Stimulated activated CD8-positive, alpha-beta memory T cell treated with anti-CD3 and anti-CD28 coated beads, Interleukin-4, amount 100 ng/mL, for 1 hour (primary cell): ENCODE data around the gene TSHR.
"Not testable (repeated sequence)": the region's sequence is repeated elsewhere in the genome, so short reads cannot be mapped to it uniquely, and the experiment has no call there.

Experiments
- DNase-seq, 2 donors: peaks; one replicate each; pipeline ENCODE4 v3.0.0-alpha.2; 2020; ENCODE audit warnings: low read depth in 2 of 2, low spot score in 1 of 2

Gene TSHR

GRCh38 chr14:80992580-80992979 is 37.2 kb downstream of the TSHR start:
- no peak for DNase-seq

DNA sequence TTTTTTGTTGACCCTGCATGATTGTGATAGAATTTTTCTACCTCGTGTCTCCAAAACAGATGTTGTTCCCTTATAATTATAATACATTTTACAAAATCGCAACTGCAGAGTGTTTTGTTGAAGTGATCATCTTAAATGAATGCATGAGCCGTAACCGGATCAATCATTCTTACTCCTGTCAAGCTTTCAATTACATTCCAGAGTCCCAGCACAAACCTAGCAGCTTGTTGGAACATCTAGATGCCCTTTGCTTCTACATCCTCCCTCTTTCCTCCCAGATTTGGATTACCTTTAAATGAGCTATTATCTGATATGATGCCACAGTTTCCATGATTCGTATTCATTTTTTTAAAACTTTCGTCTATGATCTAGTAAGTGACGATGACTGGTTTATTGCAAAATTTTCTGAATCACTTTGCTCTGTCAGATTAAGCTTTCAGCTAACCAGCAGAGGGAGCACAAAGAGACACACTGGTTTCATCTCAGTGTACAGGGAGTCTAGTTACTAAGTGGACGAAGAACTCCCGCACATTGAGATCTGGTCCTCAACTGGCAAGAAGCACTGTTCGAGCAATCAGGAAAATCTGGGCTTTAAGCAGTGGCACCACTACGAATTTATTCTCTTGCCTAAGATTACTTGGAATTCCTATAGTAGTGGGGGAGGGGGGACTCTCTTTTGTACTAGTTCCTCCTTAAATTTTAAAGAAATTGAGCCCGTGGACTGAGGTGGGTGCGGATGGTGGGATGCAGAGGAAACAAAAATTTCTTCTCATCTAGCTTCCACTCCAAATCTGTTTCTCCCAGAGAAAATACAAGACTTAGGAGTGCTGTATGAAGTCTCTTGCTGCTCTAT is 40.9 kb downstream of the TSHR start:
- no peak for DNase-seq

GRCh38 chr14:81001447-81001846 is 46.0 kb downstream of the TSHR start:
- no peak for DNase-seq

DNA sequence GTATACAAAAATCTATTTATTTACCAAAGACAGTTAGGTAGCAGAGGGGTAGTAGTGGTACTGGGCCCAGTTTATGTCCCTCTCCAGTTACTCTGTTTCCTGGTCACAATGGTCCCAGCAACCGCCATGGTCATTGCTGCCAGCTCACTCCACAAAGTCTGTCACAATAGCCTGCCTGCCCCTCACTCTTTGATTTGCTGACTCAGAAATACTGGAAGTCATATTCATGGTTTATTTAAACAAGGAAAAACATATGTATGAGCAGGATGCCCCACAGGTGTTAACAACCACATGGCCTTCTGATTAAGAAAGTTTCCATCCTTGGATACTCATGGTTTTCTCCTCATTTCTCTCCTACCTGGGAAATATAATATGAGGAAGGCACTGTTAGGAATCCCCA is 49.2 kb downstream of the TSHR start:
- DNase-seq = no peak

- DNase-seq = no peak
These were observed 50.3 kb downstream of the TSHR start for GRCh38 chr14:81005540-81006228.

- DNase-seq = no peak
These were observed 50.8 kb downstream of the TSHR start for GRCh38 chr14:81006266-81006665.

DNA sequence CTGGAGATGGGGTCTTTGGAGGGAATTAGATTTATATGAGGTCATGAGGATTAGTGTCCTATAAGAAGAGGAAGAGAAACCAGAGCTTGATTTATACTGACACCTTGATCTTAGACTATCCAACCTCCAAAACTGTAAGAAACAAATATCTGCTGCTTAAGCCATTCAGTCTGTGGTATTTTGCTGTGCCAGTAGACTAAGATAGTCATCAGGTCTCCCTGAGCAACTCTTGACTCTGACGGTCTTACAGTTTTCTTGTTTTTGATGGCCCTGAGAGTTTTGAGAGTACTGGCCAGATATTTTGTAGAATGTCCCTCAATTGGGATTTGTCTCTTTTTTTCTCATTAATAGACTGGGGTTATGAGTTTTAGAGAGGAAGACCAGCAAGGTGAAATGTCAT is 51.7 kb downstream of the TSHR start:
- DNase-seq = no peak

DNA sequence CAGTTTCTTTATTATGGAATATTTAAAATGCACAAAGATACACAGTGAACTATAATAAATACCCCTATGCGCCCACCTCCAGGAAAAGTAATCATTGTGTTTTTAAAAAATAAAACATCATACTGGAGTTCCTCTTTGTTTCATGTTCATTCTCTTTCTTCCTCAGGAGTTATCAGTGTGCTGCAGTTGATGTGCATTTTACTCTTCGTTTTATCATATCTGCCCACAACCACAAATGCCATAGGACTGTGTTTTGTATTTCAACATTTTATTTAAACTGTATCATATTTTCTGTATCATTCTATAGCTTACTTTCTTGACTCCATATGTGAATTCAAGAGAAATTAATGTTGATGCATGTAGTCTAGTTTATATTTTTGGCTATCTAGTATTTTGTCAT is 53.9 kb downstream of the TSHR start:
- no peak for DNase-seq

DNA sequence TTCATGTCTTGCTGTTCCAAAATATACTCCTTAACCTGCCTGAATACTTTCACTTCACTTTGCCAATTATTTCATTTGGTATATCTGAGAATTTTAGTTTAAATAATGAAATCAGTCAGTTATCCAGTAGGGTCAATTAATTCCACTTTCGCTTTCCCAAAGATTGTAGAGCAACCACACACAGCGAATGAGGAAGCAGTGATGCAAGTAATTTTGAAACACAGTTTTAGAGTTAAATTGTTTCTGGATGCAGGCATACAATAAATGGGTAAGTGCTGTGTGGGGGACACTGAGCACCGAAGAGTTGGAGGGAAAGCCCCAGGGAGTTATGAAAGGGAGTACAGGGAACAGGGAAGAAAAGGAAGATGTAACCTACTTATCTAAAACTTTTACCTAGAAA is 62.8 kb downstream of the TSHR start:
- DNase-seq = no peak

DNA sequence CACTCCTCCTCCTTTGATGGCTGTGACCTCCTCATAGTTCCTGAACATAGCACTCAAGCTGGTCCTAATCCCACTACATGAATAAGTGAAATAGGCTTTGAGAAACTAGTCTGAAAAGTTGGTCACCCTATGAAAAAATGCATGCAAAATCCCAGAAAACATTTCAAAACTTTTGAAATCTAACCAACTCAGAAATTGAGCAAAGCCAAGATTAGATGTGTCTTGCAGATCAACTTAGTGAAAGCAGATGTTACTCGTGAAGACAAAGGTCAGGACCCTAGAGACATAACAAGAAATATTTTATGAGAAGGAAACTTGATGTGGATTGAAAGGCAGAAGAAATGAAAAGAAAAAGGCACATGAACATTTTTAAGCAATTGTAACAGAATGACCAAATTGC is 63.3 kb downstream of the TSHR start:
- DNase-seq = no peak

- DNase-seq = not testable (repeated sequence)
These were observed 63.7 kb downstream of the TSHR start for GRCh38 chr14:81019113-81019512.

GRCh38 chr14:81023095-81023710 is 67.8 kb downstream of the TSHR start:
- no peak for DNase-seq

DNA sequence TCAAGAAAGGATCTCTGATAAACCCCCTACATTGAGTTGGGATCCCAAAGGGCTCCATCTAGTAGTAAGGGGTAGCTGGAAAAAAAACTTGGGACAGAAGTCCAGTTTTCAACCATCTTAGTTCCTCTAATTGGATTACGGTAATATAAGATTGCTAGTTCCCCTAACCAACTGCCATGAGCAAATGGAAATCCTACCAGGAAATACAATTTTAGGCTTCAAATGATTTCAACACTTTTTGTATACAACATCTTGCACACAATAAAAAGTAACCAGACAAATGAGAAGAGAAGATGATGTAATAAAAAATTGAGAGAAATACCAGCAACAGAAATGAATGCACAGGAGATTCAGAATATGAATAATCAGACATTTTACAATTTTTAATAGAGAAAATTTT is 73.0 kb downstream of the TSHR start:
- DNase-seq = no peak

DNA sequence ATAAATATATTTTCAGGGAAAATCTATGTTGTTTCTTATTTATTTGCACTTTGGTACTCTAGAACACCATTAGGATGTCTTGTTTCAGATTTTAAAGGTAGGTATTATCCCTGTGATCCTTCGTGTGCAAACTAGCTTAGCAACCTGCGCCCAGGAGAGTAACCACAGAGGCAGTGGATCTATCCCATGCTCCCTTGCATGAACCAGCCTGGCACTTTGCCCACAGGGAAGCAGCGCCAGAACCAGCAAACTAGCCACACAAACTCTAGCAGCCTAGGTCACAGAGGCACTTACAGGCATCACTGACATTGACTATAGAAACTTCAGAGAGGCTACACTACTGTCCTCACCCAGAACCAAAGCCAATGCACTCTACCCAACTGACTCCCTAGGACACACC is 76.1 kb downstream of the TSHR start:
- no peak for DNase-seq

DNA sequence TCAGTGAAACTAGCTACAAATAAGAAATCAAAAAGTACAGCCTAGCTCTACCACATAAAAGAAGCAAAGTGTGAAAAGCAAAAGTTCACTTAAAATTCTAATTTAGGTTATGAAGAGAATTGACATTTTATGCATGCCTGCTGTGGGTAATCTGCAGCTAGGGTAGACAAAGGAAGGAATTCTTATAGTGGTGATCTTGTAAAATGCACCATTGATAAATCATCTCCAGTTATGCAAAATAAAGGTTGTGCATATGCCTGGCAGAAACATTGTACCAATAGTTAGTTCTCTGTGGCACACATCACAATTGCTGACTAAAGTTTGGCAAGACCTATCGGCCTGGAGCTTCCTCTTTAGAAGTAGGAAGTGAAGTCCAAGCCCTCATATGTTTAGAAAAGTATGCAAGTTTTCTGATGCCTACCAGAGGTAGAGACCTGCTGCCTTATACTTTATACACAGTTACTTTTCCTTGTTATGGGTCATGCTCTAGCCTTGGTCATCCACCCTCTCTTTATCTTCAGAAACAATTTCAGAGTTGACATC is 78.3 kb downstream of the TSHR start:
- no peak for DNase-seq

DNA sequence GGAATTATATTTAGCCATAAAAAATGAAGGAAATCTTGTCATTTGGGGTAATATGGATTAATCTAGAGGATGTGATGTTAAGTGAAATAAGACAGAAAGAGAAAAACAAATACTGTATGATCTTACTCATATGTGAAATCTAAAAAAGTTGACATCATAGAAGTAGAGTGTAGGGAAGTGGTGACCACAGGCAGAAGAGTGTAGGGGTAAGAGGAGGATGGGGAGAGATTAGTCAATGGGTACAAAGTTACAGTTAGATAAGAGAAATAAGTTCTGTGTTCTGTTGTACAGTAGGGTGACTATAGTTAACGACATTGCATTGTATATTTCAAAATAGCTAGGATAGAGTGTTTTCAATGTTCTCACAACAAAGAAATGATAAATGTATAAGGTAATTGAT is 87.0 kb downstream of the TSHR start:
- no peak for DNase-seq

DNA sequence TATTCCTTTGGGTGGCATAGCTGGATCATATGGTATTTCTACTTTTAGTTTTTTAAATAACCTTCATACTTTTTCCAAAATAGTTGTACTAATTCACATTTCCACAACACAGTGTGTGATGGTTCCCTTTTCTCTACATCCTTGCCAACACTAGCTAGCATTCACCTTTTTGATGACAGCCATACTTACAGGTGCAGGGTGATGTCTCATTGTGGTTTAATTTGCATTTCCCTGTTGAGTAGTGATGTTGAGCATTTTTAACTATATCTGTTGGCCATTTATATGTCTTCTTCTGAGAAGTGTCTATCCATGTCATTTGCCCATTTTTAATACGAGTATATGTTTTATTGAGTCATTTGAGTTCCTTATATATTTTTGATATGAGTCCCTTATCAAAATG is 96.1 kb downstream of the TSHR start:
- DNase-seq = no peak

GRCh38 chr14:81054057-81054456 is 98.6 kb downstream of the TSHR start:
- DNase-seq = not testable (repeated sequence)

GRCh38 chr14:81055971-81056370 is 100.5 kb downstream of the TSHR start:
- no peak for DNase-seq

DNA sequence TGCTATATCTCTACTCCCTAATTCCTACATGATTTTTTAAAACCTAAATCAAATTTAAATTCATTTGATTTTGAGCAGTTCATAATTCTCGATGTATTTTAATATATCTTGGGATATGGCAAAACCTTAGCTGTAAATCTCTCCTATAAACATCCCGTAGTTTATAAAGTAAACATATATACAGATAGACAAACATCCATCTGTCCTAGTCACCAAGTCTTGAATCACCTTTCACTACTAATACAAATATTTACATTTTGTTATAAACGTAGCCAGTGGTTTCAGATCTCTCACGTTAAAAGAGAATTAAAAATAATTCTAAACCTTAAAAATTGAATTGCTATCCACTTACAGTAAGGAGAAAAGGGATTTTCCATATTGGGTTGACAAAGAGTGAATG is 107.0 kb downstream of the TSHR start:
- DNase-seq = no peak

- no peak for DNase-seq
These were observed 107.4 kb downstream of the TSHR start for GRCh38 chr14:81062816-81063215.

- DNase-seq = no peak
These were observed 111.3 kb downstream of the TSHR start for GRCh38 chr14:81066672-81067071.
